ENCODE data around the gene CROCC2.

CROCC2 gene

DNA sequence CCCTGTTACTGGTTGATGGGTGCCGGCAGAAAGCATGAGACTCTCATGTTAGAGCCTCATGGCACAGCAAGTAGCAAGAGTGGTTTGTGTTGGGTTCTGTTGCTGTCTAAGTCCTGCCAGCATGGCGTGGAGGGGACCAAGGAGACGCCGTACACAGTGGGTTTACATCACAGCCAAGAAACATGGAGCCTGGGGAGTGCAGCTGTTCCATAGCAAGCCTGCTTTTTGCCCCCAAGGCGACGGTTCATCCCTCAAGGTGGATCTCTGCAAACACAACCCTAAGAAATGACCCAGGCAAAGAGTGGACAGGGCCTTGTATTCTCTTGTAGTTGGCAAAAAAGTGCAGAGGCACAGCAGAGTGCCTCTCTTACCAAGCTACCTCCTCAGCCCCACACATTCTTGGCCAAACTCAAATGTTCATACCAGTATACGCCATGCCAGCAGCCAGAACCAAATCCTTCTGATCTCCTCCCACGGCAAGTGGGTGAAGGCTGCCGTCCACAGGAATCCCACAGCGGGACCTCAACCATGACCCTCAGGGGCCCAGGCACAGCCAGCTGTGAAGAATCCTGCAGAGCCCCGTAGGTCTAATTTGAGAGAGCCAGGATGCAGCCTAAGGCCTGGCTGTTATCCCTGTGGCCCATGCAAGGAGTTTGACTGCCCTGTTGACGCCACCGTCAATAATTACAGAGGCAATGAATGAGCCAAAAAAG, 111.2 kb downstream of the CROCC2 start:
- no peak for DNase-seq

GRCh38 chr2:241018051-241018891, 112.1 kb downstream of the CROCC2 start:
- DNase-seq = no peak

DNA sequence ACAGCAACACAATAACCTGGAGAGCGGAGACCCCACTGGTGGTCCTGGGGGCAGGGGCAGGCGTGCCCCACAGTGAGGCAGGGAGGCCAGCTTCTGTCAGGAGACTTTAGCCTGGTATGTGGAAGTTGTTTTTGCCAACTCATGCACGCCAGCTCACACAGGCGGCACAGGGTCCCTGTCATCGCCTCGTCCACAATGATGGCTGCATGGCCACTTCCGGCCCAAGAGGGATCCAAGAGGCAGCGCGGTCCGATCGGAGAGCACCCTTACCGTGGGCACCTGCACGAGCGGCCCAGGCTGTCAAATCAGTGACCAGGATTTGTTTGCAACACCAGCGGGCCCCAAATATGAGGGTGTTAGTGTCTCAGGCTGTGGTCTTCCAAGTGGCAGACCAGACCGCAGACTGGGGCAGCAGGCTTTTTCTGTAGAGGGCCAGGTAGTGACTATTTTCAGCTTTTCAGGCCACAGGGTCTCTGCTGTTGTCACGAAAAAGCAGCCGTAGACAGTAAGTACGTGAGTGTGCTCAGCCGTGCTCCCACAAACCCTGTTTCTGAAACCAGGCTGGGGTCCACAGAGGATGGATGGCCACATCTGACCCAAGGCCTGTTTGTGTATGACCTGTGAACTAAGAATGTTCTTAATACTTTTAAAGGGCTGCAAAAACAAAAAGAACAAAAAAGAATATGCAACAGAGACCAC, 113.5 kb downstream of the CROCC2 start:
- no peak for DNase-seq

DNA sequence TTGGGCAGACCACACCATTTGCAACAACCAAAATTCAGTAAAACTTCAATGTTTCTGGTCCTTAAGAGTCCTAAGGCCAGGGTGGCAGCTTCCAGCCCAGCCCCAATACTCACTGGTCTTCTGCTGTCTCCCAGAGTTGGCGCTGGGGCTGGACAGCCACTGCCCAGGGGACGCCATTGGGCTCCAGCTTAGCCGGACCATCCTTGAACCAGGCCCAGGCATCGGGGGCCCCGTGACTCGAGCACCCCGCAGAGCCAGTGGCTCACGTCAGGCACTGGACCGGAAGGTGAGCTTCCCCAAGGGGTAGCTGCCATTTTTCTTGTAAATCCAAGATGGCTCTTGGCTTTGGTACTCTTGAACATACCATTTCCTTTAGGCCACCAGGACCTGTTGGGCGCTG, 114.1 kb downstream of the CROCC2 start:
- no peak for DNase-seq

- DNase-seq = no peak
Measured at GRCh38 chr2:241020629-241021190, 114.6 kb downstream of the CROCC2 start.

GRCh38 chr2:241025639-241026038, 119.5 kb downstream of the CROCC2 start:
- DNase-seq = no peak

GRCh38 chr2:241029599-241030332, 123.6 kb downstream of the CROCC2 start:
- no peak for DNase-seq

GRCh38 chr2:241030333-241030680, 124.2 kb downstream of the CROCC2 start:
- DNase-seq = no peak

- no peak for DNase-seq
Measured at GRCh38 chr2:241030883-241031282, 124.7 kb downstream of the CROCC2 start.

DNA sequence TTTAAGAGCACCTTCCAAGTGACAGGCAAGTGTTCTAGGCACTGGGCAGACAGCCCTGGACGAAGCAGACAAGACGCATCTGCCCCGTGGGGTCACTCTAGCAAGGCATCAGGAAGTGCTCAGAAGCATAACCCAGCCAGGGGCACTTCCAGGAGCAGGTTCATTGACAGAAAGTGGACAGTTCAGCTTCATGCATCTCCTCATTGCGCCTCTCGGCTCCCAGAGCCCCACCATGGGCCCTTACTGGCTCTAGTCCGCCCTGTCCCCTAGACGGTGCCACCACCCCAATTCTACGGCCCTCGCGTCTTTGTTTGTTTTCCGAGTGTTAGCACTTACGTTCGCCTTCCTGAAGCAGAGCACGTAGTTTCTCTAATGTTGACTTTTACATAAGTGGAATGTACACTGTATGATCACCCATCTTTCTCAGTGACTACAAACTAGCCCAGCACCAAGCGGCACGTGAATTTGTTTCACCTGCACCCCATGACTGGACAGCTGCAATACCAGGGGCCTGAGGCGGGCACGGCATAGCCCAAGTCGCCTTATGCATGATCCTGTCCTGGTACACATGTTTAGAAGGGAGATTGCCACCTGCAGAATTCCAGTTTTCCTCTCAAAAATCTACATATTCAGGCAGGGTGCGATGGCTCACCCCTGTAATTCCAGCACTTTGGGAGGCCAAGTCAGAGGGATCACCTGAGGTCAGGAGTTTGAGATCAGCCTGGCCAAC, 125.5 kb downstream of the CROCC2 start:
- DNase-seq = no peak

GRCh38 chr2:241033336-241033987, 127.3 kb downstream of the CROCC2 start:
- DNase-seq = no peak

DNA sequence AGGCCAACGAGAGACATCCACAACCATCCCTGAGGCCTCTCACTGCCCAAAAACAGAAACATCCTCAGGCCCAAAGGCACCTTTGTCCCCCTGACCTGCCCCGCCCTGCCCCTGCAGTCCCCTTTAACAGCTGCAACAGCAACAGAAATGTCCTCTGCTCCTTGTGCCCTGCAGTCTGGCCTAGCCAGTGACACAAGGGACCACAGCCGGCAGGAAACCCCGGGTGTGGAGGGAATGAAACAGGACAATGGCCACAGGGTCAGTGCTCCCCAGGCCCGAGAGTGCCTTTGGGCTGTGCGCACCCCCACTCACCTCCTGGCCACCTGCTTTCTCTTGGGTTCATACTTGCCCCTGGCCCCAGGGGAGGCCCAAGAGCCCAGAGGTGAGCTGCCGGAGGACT, 127.9 kb downstream of the CROCC2 start:
- no peak for DNase-seq

DNA sequence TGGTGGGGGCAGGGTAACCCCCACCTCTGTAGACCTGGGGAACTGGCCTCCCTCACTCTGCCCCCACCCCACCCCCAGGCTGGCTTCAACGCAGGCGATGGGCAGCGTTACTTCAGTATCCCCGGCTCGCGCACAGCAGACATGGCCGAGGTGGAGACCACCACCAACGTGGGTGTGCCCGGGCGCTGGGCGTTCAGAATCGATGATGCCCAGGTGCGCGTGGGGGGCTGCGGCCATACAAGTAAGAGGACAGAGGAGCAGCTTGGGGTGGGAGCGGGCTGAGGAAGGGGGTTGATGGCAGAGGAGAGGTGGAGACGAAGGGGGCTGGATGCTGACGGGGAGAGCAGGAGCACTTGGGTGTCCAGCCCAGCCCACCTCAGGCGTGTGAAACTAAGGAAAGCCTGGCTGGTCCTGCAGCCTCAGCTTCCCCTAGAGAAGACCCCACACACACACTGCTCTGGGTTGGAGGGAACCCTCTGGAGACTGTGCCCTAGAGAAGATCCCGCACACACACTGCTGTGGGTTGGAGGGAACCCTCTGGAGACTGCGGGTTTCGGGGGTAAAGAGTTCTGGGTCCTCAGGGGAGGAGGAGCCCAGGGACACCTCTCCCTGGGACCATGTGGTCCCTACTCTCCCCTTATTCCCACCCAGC, 128.5 kb downstream of the CROCC2 start:
- no peak for DNase-seq

DNA sequence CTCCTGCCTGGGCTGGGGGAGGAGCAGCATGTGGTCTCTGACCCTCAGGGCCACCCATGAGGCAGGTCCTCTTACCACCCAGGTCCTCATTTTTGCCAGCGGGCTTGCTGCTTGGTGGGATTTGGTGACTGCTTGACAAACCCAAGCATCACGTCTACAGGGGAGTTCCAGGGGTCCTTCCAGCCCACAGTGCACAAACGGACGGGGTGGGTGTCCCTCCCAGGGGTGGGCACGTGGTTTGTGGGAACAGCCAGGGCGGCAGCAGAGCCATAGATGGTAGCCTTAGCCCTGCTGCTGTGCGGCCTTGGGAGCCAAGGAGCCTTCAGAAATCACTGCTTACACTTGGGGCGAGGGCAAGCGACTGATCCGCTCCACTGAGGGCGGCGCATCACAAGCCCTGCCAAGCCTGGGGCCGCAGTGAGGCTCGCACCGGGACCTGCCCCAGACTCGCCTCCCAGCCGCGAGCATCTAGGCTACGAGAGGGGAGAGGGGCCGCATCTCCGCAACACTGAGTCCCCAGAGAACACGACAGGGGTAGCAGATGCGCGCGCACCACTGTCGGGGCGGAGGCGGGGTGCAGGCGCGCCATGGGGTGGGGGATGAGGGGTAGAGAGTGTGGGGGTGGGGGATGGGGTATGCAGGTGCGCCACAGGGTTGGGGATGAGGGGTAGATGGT, 129.1 kb downstream of the CROCC2 start:
- no peak for DNase-seq

DNA sequence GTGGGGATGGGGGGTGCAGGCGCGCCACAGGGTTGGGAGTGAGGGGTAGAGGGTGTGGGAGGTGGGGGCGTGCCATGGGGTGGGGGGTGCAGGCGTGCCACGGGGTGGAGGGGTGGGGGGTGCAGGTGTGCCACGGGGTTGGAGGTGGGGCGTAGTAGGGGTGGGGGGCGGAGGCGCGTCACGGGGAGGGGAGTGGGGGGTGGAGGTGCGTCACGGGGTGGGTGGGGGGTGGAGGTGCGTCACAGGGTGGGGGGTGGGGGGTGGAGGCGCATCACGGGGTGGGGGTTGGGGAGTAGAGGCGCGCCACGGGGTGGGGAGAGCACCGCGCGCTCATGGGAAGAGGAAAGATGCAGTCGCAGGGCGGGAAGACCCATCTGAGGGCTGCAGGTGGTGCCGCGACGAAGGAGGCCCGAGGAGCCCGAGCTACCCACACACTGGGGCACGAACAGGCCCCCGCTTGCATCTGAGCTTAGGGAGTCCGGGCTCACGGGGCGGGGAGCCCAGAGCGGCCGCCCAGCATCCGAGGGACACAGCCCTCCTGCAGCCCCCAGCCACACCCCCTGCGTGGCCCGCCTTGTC, 129.8 kb downstream of the CROCC2 start:
- peak in 1 of 14 donors; percentile 32 for DNase-seq

GRCh38 chr2:241036397-241036963, 130.3 kb downstream of the CROCC2 start:
- DNase-seq = peak in 1 of 14 donors; percentile 32

GRCh38 chr2:241036964-241037421, 130.9 kb downstream of the CROCC2 start:
- DNase-seq = no peak

GRCh38 chr2:241037498-241037897, 131.4 kb downstream of the CROCC2 start:
- no peak for DNase-seq
